HG03159 (cell line): ENCODE results near the gene OTOGL.
"Not testable (repeated sequence)": the region's sequence is repeated elsewhere in the genome, so short reads cannot be mapped to it uniquely, and the experiment has no call there.

Experiments used
- ATAC-seq: cut with Tn5 transposase; IDR thresholded peaks from one replicate; pipeline ENCODE4 v1.9.1; 2021; ENCODE audit warnings: mild to moderate bottlenecking, moderate library complexity; ENCODE audit not compliant: unreplicated experiment

The OTOGL gene

DNA sequence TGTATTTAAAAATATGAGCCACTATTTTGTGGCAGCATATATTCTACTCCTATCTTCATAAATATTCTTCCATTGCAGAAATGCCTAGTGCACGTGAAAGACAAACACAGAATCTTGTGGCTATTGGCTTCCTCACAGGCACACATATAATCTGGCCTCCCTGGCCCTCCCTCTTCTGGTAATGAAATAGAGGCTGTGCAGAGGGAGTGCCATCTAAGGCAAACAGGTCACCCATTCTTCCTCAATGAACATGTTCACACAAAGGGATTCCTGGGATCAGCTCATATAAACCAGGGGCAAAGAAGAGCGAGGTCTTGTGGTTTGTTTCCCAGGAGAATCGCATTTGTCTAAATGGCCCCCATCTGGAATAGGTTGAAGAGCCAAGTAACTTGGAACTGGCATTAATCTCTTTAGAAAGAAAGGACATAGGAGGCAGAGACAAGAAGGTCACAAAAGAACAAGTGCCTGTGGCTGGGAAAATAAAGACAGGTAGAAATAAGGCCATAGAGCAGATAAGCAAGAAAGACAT, 173.1 kb downstream of the OTOGL start:
- ATAC-seq = no peak

DNA sequence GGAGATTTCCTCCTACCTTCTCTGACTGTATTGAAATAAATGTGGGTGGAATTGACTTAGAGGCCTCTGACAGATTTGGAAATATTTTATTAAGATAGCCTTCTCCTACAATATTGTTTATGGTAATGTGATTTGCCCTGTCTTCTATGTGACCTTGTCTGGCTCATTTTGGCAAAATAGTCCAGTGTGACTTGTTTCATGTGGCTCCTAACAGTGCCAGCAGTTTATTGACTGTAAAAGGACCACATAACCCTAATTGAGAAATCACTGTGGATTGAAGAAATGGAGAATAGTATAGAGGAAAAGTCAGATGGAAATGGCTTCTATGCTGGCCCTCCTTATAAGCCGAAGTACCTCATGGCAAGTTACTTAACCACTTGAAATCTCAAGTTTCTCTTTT, 173.8 kb downstream of the OTOGL start:
- ATAC-seq = no peak

GRCh38 chr12:80277732-80278131, 178.4 kb downstream of the OTOGL start:
- no peak for ATAC-seq

GRCh38 chr12:80282226-80282625, 182.9 kb downstream of the OTOGL start:
- no peak for ATAC-seq

DNA sequence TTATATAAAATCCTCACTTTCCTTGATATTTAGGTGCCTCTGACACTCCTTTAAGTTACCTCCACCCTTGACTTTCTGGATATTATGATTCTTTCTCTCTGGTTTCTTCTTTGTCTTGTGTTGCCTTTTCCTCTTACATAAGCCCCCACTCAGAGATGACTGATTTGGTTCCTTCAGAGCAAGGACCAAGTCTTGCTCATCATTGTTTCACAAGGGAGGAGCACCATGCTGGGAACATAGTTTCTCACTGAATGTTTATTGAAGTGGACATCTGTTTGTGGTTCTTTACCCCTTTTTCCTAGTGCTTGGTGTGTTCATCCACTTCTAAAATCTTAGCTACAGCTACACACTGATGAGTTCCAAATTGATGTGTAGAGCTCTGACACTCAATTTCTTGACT, 183.4 kb downstream of the OTOGL start:
- ATAC-seq = no peak

DNA sequence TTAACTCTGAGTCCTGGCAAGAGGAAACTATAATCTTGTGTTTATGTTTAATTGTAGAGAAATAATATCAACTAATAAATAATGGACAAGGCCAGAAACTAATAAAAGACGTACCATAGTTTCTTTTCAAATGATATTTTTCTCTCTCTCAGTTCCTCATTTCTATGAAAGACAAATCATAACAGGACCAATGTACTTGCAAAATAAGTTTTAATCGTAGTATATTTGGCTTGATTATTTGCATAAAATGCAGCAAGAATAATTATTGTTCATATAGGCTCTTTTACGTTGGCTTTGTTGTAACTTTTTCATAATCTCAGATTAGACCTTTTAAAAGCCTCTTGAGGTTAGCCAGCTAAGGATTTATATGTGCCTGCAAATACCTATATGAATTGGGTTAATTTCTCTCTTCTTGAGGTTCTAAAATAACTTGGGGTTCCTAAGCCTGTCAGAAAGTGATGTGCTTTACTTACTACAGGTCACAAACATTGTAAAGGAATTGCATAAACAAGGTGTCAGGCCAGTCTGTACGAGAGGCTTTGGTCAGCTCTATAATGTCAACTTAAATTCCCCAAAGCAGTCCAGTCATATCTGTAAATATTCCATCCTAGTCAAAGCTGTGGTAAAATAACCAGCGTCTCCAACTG, 191.9 kb downstream of the OTOGL start:
- peak; percentile 58 for ATAC-seq

- ATAC-seq = peak; percentile 44
These were observed 194.0 kb downstream of the OTOGL start for GRCh38 chr12:80293347-80293746.

DNA sequence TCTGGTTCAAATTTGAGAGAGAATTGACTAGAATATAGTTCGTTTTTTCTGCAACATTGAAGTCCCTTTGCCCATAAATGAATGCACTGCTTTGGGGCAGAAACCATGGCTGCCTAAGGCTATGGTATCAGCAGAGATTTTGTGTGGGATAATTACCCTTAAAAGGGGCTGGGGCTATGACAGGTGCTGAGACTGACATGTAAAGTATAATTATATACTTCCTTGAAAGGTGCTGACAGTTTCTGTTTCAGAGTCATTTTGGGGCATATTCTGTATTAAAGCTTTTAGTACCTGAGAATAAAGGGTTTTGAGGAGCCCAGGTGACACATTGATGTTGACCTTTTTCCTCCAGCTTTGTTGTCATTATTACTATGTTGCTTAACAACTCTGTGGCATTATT, 194.4 kb downstream of the OTOGL start:
- ATAC-seq = peak; percentile 66

GRCh38 chr12:80299219-80299618, 199.9 kb downstream of the OTOGL start:
- ATAC-seq = no peak

- peak; percentile 73 for ATAC-seq
These were observed 200.6 kb downstream of the OTOGL start for GRCh38 chr12:80299976-80300375.

DNA sequence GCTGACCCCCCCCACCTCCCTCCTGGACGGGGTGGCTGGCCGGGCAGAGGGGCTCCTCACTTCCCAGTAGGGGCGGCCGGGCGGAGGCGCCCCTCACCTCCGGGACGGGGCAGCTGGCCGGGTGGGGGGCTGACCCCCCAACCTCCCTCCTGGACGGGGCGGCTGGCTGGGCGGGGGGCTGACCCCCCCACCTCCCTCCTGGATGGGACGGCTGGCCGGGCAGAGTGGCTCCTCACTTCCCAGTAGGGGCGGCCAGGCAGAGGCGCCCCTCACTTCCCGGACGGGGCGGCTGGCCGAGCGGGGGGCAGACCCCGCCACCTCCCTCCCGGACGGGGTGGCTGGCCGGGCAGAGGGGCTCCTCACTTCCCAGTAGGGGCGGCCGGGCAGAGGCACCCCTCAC, 208.1 kb downstream of the OTOGL start:
- ATAC-seq = not testable (repeated sequence)

GRCh38 chr12:80313209-80313608, 213.9 kb downstream of the OTOGL start:
- no peak for ATAC-seq

DNA sequence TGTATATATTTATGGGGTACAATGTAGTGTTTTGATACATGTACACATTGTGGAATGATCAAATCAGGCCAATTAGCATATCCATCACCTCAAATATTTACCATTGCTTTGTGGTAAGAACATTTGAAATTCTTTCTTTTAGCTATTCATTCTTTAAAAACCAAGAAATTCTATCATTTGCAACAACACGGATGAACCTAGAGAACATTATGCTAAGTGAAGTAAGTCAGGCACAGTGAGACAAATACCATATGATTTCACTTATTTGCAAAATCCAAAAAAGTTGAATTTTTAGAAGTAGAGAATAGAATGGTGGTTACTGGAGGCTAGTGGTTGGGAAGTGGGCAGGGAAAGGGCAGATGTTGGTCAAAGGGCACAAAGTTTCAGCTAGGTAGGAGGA, 215.4 kb downstream of the OTOGL start:
- no peak for ATAC-seq

- no peak for ATAC-seq
These were observed 216.9 kb downstream of the OTOGL start for GRCh38 chr12:80316222-80316621.

DNA sequence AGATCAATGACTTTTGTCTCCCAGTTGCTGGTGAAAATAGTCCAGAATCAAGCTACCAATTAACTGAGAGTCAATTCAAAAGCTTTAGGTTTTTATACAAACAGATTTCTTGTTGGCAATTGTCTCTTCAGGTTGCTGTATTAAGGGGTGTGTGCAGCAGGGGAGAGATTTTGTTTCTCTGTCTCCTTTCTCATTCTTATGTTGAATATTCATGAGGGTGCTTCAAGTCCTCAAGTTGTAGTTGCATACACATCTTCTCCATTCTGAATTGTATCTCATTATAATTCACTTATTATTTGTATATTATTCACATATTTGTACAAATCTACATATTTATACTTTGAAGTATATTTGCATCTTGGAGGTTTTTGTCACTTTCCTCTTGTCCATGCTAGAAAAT, 218.0 kb downstream of the OTOGL start:
- ATAC-seq = no peak

DNA sequence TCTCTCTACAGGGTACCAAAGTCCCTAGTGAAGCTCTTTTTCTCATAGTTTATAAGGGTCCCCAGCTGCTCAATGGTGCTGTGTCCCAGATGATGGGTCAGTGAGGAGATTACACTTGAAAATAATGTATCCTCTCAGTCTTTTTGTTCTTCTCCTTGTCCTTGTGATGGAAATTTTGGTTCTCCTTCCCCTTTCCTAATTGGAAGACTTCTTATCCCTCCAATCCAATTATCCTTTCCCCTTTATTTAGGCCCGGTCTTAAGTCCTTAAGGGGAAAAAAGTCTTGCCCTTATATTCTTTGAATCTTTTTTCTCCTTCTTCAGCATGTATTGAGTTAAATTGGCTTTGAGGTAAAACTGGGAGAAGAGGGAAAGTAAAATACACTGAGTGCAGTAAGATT, 218.6 kb downstream of the OTOGL start:
- ATAC-seq = no peak

DNA sequence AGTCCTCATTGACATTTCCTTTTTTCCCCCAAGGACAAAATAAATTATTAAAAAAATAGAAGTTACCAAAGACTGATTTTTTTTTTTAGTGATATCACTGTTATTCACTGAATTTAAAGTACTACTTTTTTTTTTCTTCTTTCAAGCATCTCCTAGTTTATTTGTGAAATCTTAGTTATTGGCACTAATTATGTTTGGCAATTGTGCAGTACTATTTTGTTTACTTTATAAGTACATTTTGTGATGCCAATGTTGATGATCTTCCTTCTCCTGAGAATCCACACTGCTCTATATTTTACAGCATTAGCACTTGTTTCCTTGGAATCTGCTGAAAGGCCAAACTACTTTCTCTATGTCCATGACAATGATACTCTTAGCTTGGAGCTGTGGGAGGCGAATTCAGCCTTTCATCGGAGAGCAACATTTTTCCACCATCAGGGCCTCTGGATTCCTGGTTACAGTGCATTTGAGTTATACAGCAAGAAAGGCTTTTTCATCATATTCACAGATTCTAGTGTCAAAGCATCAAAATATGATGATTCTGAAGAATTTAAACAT, 220.9 kb downstream of the OTOGL start:
- no peak for ATAC-seq

- no peak for ATAC-seq
These were observed 222.3 kb downstream of the OTOGL start for GRCh38 chr12:80321653-80322052.

GRCh38 chr12:80325167-80325959, 226.0 kb downstream of the OTOGL start:
- no peak for ATAC-seq

- no peak for ATAC-seq
These were observed 233.5 kb downstream of the OTOGL start for GRCh38 chr12:80332827-80333226.

DNA sequence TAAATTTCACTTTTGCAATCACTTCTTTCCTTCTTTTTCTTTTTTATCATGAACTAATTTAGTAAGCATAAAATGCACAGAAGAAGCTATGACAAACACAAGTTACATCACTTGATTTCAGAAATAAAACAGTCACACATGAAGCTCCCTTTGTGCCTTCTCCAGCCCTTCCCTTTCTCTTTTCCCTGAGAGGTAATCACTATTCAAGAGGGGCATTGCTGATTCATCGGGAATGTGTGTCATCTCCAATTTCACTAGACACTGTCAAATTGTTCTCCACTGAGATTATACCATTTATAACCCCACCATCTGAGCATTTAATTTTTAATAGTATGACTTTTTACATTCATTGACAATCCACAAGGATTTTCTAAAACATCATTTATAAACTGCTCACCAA, 253.1 kb downstream of the OTOGL start:
- no peak for ATAC-seq

GRCh38 chr12:80353254-80353653, 253.9 kb downstream of the OTOGL start:
- ATAC-seq = no peak
